MCF 10A (cell line): ENCODE results near the gene RPL7L1. TPM values are rescaled to one million over a fixed set of nuclear protein-coding genes. Genes with fewer than 3 reads are reported as not detected.

Experiments used
- BruUV-seq: library from RNA; stranded (reverse); fragments of 400-500 nt; replicated peaks from 2 replicates; lab custom pipeline; 2021; lab: Mats Ljungman, UMichigan
- CTCF ChIA-PET: fragments of 300-600 bp; sonication (Branson Sonifier 250); formaldehyde crosslinking; extraction: SDS; loops from one replicate; lab custom pipeline; 2021; ENCODE audit warnings: antibody characterized with exemption, inconsistent platforms; lab: Yijun Ruan, JAX
- POLR2A ChIA-PET: fragments of 300-600, 350-650 bp; sonication (Branson Sonifier 250); formaldehyde crosslinking; extraction: SDS; loops from one replicate; lab custom pipeline; 2020; ENCODE audit warnings: antibody characterized with exemption, inconsistent platforms; lab: Yijun Ruan, JAX
- DNase-seq: peaks from one replicate; pipeline ENCODE4 v3.0.0-alpha.2; 2018; ENCODE audit not compliant: unreplicated experiment
- H3K27ac Mint-ChIP-seq: one replicate; pipeline ENCODE4 v1.8.0; 2022; ENCODE audit warnings: mild to moderate bottlenecking, low read depth, mixed read lengths; ENCODE audit not compliant: unreplicated experiment
- H3K27me3 Mint-ChIP-seq: one replicate; pipeline ENCODE4 v1.8.0; 2022; ENCODE audit warnings: mixed read lengths; ENCODE audit not compliant: insufficient read depth, unreplicated experiment
- H3K36me3 Mint-ChIP-seq: one replicate; pipeline ENCODE4 v1.8.0; 2022; ENCODE audit warnings: mild to moderate bottlenecking, moderate library complexity, mixed read lengths; ENCODE audit not compliant: insufficient read depth, unreplicated experiment
- H3K4me1 Mint-ChIP-seq: one replicate; pipeline ENCODE4 v1.8.0; 2022; ENCODE audit warnings: mixed read lengths; ENCODE audit not compliant: insufficient read depth, unreplicated experiment
- H3K4me3 Mint-ChIP-seq: one replicate; pipeline ENCODE4 v1.8.0; 2022; ENCODE audit warnings: mild to moderate bottlenecking, moderate library complexity, mixed read lengths; ENCODE audit not compliant: unreplicated experiment
- H3K9me3 Mint-ChIP-seq: one replicate; pipeline ENCODE4 v1.8.0; 2022; ENCODE audit warnings: mixed read lengths; ENCODE audit not compliant: unreplicated experiment
- intact Hi-C: fragments of 100-400 bp; cut with micrococcal nuclease; formaldehyde crosslinking; loops from 2 replicates; pipeline ENCODE4 v1.14.1; 2022
- total RNA-seq: library from RNA; stranded (reverse); gene quantifications from 2 replicates; pipeline ENCODE4 v1.2.3, GENCODE V29; 2022
- TF ChIP-seq, protein P1 (sequence below): fragments of 200-600 bp; IDR thresholded peaks from one replicate; pipeline ENCODE4 v1.8.0; 2022; ENCODE audit warnings: antibody characterized with exemption, mild to moderate bottlenecking; ENCODE audit not compliant: unreplicated experiment

Gene RPL7L1
- total RNA-seq, 1 experiment from 2014 or later = 121 TPM

DNA sequence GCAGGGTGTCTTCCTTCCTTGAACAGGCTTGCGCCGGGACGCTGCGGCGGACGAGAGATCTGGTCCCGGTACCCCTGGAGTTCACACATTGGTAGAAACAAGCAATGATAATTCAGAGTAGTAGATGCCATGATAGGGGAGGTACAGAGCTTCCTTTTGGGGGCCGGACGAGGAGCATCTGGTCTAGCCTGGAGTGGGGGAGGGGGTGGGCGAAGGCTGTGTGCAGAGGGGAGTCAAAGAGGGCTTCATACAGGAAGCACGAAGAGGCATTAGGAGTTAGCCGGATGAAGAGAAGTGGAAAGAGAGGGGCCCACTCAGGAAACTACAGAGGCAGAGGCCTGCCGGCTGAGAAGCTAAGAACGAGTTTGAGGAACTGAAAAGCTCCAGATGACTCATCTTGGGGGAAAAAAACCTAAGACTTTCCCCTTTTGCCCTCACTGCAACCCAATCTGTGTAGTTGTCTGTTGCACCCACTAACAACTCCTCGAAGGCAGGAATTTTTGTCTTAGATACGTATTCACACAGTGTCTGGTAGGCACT lies 50.5 kb downstream of the RPL7L1 start:
- DNase-seq = peak; percentile 47
- no peaks in the 10 kb centered on the region for H3K27me3 Mint-ChIP-seq
- H3K4me1 Mint-ChIP-seq = peaks cover 40% of the 10 kb centered on the region
- no peaks in the 10 kb centered on the region for H3K9me3 Mint-ChIP-seq
- peak overlapping the region; percentile 99 for H3K4me3 Mint-ChIP-seq
- peak overlapping the region; percentile 97 for H3K27ac Mint-ChIP-seq
- TSS peak; percentile 39 for BruUV-seq
- intact Hi-C loops = loop anchor here (2.0 to 5.0 kb wide), 2 partner anchors 32 to 49 kb away; partner anchors contain the start of genes GNMT and PEX6
- peaks cover 20% of the 10 kb centered on the region for H3K36me3 Mint-ChIP-seq
- POLR2A ChIA-PET = interaction anchor here (0.6 to 3.4 kb wide), 30 partner anchors 10 to 526 kb away, joined by 3 to 69 read pairs (median 5); partner anchors contain the start of genes CUL7, GNMT, KLC4 and KLHDC3
- TF ChIP-seq, protein P1, sequence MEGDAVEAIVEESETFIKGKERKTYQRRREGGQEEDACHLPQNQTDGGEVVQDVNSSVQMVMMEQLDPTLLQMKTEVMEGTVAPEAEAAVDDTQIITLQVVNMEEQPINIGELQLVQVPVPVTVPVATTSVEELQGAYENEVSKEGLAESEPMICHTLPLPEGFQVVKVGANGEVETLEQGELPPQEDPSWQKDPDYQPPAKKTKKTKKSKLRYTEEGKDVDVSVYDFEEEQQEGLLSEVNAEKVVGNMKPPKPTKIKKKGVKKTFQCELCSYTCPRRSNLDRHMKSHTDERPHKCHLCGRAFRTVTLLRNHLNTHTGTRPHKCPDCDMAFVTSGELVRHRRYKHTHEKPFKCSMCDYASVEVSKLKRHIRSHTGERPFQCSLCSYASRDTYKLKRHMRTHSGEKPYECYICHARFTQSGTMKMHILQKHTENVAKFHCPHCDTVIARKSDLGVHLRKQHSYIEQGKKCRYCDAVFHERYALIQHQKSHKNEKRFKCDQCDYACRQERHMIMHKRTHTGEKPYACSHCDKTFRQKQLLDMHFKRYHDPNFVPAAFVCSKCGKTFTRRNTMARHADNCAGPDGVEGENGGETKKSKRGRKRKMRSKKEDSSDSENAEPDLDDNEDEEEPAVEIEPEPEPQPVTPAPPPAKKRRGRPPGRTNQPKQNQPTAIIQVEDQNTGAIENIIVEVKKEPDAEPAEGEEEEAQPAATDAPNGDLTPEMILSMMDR = no peak
- CTCF ChIA-PET = interaction anchor here (0.6 to 2.4 kb wide), 7 partner anchors 15 to 588 kb away, joined by 3 to 8 read pairs (median 4); partner anchors contain the start of genes PEX6 and ZNF318

DNA sequence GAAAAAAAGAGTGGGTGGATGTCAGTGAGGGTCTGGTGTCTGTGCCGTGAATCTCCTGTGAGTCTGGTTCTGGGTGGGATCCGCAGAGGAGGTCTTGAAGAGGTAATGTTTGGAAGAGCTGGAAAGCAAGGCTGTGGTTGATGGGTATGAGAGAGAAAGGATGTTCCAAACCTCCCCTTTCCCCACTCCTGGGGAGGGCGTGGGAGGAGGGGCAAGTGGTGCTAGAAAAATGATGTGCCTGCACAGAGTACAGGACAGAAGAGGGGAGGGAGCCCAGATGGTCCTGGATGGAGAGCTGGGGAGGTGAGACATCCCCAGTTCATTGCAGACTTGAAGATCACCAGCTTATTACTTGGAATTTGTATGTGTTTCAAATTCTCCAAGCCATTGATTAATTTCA lies 53.0 kb downstream of the RPL7L1 start:
- H3K27ac Mint-ChIP-seq = no peak overlapping the region
- H3K9me3 Mint-ChIP-seq = no peaks in the 10 kb centered on the region
- ChIA-PET POLR2A (interaction anchor here (1.5 kb wide), 1 partner anchor 46 kb away, joined by 6 read pairs; the partner anchor contains the start of gene PEX6), CTCF (no interaction called here)
- intact Hi-C loops = no loop called here
- TF ChIP-seq, protein P1 = no peak
- no peak for DNase-seq
- H3K4me1 Mint-ChIP-seq = peaks cover 40% of the 10 kb centered on the region
- no TSS peak for BruUV-seq
- peaks cover 44% of the 10 kb centered on the region for H3K36me3 Mint-ChIP-seq
- H3K27me3 Mint-ChIP-seq = no peaks in the 10 kb centered on the region
- H3K4me3 Mint-ChIP-seq = no peak overlapping the region

DNA sequence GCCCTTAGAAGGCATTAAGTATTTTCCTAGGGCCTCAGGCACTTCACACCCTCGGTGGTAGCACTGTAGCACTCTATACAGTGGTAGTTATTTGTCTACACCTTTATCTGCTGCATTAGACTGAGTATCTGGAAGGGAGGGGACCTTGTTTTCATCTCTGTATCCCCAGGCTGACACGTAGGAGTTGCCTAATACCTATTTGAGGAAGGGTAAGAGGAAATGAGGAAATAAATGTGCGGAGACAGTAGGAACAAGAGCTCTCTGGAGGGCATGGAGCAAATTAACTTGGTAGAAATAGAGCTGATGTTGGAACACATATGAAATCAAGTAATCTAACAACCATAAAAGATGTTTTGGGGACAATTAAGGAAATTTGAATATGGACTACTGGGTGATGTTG lies 53.8 kb downstream of the RPL7L1 start:
- POLR2A ChIA-PET = interaction anchor here (0.9 to 1.5 kb wide), 2 partner anchors 46 to 75 kb away, joined by 5 to 6 read pairs; partner anchors contain the start of gene PEX6
- peaks cover 39% of the 10 kb centered on the region for H3K4me1 Mint-ChIP-seq
- H3K27ac Mint-ChIP-seq = no peak overlapping the region
- DNase-seq = peak; percentile 32
- TF ChIP-seq, protein P1 = no peak
- BruUV-seq = no TSS peak
- CTCF ChIA-PET = interaction anchor here (1.0 kb wide), 1 partner anchor 34 kb away, joined by 4 read pairs; no protein-coding TSS in a partner anchor
- peaks cover 48% of the 10 kb centered on the region for H3K36me3 Mint-ChIP-seq
- intact Hi-C loops = no loop called here
- H3K27me3 Mint-ChIP-seq = no peaks in the 10 kb centered on the region
- no peak overlapping the region for H3K4me3 Mint-ChIP-seq
- H3K9me3 Mint-ChIP-seq = no peaks in the 10 kb centered on the region

DNA sequence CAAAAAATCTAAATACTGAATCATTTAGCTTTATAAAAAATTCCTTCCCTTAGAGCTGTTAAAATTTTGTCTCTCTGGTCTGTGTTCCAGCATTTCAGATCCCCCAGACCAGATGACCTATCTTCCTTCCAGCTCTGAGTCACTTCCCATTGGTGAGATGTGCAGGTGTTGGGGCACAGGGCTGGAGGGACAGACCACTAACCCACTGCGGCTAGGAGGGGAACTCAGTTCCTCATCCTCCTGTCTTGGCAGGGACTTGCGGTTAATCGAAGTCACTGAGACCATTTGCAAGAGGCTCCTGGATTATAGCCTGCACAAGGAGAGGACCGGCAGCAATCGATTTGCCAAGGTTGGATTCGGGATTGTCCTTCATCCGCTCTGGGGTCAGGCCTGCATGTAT lies 55.9 kb downstream of the RPL7L1 start:
- Mint-ChIP-seq H3K27me3 (no peaks in the 10 kb centered on the region), H3K36me3 (peaks cover 43% of the 10 kb centered on the region), H3K9me3 (no peaks in the 10 kb centered on the region), H3K4me1 (peaks cover 33% of the 10 kb centered on the region), H3K4me3 (no peak overlapping the region), H3K27ac (no peak overlapping the region)
- DNase-seq = no peak
- no TSS peak for BruUV-seq
- intact Hi-C loops = no loop called here
- CTCF ChIA-PET = interaction anchor here (0.7 kb wide), 1 partner anchor 107 kb away, joined by 3 read pairs; no protein-coding TSS in a partner anchor
- POLR2A ChIA-PET = interaction anchor here (0.5 to 0.6 kb wide), 2 partner anchors 8 to 235 kb away, joined by 3 read pairs; no protein-coding TSS in a partner anchor
- TF ChIP-seq, protein P1 = no peak
